22Rv1 (cell line): Measurements from ENCODE around the gene PDZRN3.

ENCODE experiments used
- H3K27ac ChIP-seq: fragments of 450-650 bp; 2 replicates; pipeline ENCODE4 v1.5.1; 2017
- ZFX ChIP-seq: fragments of 450-650 bp; IDR thresholded peaks from 2 replicates; pipeline ENCODE4 v1.6.1; 2017; ENCODE audit warnings: antibody characterized with exemption, borderline replicate concordance
- TF ChIP-seq, protein P1 (sequence below): fragments of 450-650 bp; IDR thresholded peaks from 2 replicates; pipeline ENCODE4 v1.5.1; 2017; ENCODE audit warnings: mild to moderate bottlenecking

Gene PDZRN3

GRCh38 chr3:73511571-73512525 lies 112.9 kb downstream of the PDZRN3 start:
- no peak overlapping the region for H3K27ac ChIP-seq
- TF ChIP-seq, protein P1, sequence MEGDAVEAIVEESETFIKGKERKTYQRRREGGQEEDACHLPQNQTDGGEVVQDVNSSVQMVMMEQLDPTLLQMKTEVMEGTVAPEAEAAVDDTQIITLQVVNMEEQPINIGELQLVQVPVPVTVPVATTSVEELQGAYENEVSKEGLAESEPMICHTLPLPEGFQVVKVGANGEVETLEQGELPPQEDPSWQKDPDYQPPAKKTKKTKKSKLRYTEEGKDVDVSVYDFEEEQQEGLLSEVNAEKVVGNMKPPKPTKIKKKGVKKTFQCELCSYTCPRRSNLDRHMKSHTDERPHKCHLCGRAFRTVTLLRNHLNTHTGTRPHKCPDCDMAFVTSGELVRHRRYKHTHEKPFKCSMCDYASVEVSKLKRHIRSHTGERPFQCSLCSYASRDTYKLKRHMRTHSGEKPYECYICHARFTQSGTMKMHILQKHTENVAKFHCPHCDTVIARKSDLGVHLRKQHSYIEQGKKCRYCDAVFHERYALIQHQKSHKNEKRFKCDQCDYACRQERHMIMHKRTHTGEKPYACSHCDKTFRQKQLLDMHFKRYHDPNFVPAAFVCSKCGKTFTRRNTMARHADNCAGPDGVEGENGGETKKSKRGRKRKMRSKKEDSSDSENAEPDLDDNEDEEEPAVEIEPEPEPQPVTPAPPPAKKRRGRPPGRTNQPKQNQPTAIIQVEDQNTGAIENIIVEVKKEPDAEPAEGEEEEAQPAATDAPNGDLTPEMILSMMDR = no peak
- no peak for TF ChIP-seq ZFX

DNA sequence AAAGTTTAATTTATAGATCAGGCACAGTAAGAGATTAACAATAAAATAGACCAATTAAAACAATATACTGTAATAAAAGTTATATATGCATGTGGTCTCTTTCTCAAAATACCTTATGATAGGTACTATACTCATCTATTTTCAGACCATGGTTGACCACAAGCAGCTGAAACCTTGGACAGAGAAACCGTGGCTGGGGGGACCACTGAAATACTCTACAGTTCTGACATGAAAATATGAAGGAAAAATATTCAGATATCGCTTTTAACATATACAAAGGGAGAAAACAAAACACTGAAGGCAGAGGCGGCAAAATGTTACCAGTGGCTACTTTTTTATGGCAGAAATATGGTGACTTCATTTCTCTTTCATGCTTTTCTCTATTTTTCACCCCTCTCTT lies 114.0 kb downstream of the PDZRN3 start:
- H3K27ac ChIP-seq = no peak overlapping the region
- TF ChIP-seq, protein P1 = no peak
- TF ChIP-seq ZFX = no peak

- TF ChIP-seq, protein P1 = no peak
- no peak for TF ChIP-seq ZFX
- no peak overlapping the region for H3K27ac ChIP-seq
Observed at GRCh38 chr3:73510334-73510733, 114.4 kb downstream of the PDZRN3 start.

DNA sequence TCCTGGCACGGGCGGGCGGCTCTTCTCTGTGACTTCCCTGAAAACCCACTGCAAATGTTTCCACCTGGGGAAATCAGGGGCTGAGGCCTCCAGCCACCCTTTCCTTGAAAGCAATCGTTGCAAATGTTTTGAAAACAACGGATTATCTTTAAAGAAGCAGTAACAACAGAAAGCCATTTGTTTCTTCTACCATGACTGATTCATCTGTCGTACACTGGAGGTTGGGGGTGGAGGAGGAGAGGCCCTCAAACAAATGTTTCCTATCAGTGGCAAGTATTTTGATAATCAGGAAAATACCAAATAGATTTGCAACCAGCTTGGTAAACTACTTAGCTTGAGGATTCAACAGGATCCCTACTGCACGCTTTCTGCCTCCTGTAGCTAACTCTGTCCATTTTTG lies 114.9 kb downstream of the PDZRN3 start:
- H3K27ac ChIP-seq = no peak overlapping the region
- TF ChIP-seq, protein P1 = no peak
- TF ChIP-seq ZFX = no peak

DNA sequence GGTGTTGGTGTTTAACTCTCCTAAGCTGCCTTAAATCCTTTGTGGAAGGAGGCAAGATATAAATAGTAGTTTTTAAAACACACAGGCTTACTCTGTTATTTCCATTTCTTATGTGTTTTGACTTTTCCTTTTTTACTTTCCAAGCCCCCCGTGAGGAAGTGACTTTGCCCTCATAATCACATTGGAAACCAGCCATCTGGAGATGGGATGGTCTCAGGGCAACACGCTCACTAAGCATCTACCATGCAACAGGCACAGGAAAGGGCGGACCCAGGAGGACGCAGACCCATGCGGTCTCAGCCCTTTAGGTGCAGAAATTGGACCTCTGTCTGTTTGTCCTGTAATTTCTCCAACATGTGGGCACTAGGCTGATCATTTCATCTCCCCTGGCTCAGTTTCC lies 115.7 kb downstream of the PDZRN3 start:
- H3K27ac ChIP-seq = no peak overlapping the region
- TF ChIP-seq ZFX = no peak
- TF ChIP-seq, protein P1 = no peak

DNA sequence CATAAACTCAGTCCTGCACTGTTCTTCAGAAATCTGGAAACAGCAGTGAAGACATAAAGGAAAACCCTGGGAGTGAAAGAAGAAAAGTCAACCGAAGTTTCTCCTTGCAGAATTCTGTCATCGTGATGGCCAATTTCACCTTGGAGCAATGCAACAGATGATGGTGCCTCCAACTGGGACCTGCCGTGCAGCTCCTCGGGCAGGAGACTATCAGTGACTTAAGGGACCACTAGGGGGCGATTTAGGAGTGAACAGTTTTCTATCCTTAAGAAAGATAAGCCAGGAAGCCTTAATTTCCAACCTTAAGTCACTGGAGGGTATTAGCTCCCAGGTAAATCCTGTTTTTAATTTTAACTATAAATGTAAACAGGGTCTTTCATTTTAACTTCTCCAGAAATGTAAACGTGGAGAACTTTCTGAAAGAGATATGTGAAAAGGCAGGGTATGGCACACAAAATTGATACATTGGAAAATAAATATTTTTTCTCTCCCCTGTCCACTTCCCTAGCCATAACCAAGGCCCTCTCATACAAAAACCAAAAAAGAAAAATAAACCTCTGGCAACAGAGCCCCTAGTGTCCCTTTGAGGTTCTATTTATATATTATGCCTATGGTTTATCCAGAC lies 116.3 kb downstream of the PDZRN3 start:
- no peak overlapping the region for H3K27ac ChIP-seq
- no peak for TF ChIP-seq ZFX
- TF ChIP-seq, protein P1 = peak; percentile 87

- TF ChIP-seq, protein P1 = no peak
- no peak for TF ChIP-seq ZFX
- no peak overlapping the region for H3K27ac ChIP-seq
Observed at GRCh38 chr3:73504852-73505251, 119.9 kb downstream of the PDZRN3 start.
